GM19455 (cell line): ENCODE data around the gene PHLDB2.

Experiments
- ATAC-seq: cut with Tn5 transposase; IDR thresholded peaks from one replicate; pipeline ENCODE4 v1.9.1; 2021; ENCODE audit not compliant: unreplicated experiment

Gene PHLDB2

DNA sequence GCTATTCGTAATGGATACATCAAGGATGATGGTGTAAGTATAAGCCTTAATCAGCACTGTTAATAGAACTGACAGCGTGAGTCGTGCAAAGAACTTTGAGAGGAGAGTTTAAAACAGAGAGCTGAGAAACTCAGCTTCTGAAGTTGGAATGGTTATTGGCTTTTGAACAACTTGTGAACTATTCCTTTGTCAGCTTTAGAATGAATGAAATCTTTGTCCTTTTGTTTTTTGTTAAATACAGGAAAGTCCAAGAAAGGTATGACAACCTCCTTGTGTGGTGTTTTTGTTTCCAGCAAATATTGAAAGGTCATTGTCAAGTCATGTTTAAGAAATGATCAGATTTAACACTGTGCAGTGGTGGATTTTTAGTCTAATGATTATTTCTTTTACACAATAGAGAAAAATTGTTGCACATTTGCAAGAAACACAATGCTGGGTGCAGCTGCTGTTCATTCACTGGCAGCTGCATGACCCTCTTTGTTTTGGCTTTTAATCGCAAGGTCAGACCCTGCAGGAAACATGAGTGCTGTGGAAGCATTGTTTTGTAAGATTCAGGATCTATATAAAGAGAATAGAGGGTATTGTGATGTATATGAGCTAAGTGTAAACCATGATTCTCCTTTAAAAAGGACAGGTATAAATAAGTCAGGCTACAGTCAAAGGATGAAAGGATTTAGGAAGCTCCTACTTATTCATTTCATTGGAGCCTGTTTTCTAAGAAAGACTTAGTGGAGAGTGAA lies 98.1 kb downstream of the PHLDB2 start:
- no peak for ATAC-seq

DNA sequence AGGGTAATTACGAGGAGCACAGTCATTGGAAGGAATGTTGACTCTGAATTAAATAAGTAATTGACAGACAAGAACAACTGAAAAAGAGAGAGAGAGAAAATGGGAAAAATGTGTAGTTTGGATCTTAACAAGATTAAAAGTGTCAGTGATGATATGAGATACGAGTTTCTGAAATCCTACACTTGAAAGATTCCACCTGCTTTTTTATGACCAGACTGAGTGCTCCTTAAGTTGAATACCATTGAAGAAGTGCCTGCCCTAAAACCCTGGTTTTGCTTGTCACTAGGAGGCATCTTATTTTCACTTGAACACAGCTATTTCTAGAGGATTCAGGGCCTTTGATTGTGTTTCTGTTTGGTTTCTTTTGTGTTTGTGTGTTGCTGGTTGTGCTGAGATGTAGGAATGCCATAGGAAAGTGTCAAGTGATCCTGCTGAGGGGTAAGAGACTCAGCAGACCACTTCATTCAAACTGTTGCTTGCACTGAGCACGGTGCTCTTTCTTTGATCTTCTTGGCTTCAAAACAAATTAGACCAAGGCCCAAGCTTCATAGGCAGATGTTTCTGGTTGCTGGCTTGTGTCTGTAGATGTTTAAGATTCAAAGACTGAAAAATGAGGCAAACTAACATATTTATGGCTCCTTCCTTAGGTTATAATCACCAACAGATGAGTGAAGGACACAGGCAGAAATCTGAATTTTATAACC lies 102.5 kb downstream of the PHLDB2 start:
- ATAC-seq: no peak

DNA sequence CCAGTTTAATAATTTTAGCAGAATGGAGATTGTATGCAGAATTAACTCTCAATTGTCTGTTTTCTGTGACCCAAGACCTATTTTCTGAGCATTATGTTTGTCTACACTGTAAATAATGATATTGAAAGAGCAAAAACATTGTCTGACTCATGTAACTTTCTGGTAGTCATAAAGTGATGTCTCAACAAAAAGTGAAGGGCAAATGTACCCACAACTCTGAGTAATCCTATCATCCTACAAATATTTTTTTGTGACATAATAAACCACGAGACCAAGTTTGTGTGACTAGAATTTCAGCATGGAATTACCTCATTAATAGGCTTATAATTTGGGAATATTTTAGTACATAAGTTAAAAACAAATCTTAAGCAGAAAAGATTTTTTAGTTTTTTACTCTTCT lies 104.4 kb downstream of the PHLDB2 start:
- ATAC-seq: no peak

DNA sequence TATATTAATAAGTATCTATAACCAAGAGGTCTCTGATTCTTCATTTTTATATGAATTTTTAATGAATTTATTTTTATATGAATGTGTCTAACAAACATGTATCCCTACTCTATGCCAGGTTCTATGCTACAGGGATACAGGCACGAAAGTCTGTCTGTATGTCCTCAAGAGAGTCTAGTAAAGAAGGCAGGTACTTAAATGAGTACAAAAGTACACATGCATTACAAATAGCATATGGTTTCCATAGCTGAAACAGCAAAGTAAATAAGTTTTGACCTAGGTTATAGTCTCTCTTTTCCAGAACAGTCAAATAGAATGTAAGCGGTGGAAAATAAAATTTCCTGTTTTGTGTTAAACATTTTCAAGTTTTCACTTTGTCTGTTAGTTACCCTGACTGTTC lies 106.4 kb downstream of the PHLDB2 start:
- ATAC-seq: no peak

DNA sequence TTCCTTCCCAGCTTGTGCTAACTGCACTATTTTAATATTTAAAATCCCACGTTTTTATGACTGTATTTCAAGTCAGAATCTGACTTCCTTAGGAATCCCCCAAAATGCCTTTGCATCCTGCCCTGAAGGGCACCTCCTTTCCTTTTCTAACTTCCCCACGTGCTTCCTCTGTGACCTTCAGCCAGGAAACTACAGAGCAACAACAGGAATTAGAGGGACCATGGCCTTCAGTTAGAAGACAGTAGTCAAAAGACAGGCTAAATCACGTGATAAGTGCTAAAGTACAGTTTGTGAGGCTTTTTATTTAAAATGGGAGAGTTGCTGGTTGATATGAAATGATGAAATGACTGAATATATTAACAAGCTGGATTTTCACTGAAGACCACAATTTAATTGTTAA lies 108.0 kb downstream of the PHLDB2 start:
- ATAC-seq: no peak

DNA sequence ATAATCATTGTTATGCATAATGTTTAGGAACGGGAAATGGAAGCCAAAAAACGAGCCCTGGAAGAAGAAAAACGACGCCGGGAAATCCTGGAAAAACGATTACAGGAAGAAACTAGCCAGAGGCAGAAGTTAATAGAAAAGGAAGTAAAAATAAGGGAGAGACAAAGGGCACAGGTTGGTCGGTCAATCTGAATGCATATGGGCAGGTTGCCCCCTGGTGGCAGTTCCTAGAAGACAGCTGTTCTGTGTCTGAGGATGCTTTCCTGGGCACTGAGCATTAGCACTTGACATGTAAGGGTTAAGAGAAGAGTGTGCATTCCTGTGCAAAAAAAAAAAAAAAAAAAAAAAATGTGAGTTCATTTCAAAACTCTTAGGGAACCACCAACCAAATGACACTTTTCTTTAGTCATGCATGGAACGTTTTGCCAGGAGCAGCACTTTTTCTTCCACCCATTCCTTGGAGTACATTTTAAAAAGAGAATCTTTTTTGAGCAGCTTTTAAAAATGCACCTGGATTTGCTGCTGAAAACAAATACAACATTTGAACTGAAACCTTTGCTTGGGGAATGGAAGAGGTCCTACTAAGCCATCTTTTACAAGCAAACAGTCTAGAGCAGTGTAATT lies 108.7 kb downstream of the PHLDB2 start:
- ATAC-seq: peak; percentile 97

DNA sequence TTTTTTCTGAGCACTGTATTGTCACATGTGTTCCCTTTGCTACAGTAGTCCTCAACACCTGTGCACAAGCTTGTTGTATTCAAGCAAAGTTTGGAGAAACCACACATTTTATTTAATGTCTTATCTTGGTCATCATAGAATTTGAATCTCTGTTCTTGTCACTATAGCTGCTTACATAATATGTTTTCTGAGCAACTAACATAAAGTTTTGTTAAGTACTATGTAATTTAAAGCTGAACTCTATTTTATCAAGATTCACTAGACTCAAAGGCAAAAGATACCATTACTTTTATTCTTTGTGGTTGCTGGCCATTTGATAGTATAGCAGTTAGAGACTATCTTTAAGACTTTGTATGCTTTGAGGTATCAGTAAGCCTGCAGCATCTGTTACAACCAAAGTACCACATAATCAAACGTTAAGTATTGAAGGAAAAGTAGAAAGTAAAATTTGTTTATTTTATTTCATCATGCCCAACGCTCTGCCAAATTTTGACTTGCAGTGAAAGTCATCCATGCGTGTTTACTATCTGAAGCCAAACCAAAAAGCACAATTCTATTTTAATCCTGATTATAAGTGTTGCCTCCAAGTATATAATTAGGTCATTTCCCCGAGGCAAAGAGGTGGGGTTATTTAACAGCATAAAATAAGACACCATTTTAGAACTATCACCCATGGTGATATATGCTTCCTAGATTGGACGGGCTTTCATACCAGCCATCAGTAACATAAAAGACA lies 109.4 kb downstream of the PHLDB2 start:
- ATAC-seq: no peak

DNA sequence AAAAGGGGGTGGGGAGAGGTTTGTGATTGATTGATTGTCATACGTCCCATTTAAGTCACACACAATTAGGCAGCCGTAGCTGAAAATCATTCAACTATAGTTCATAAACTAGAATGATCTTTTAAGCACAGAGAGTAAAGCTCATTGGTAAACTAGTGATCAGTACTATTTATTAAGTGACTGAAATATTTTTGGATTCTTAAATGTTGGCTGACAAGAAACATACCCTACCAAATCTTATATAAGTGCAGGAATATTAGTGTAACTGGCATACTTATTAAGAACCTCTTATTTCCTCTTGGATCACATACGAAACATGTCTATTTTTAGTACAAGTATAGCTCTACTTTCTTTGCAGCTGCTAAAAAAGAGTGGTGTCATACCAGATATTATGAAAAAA lies 111.3 kb downstream of the PHLDB2 start:
- ATAC-seq: no peak

DNA sequence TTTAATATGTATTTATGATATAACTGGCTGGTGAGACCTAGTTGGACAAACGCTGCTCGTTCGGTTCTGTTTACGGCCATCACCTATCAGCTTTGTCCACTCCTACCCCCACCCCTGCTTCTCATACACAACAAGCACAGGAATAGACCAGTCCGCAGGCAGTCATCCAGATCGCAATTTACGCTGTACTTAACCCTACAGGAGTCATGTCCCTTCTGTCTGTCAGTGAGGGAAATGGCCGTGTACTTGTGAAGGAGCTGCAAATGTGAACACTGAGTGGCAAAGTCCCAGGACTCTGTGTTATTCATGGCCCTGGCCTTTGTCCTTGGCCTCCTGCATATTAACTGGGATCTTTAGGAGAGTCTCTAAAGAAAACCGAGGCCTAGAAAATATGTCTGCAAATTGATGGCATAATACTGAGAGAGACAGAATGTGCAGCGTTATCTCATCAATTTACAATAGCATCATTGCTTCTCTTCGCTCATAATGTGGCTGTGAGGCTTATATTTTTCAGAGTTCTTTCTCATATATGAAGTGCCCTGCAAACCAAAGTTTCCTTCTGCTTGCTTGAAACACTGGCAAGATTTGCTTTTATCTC lies 112.6 kb downstream of the PHLDB2 start:
- no peak for ATAC-seq

DNA sequence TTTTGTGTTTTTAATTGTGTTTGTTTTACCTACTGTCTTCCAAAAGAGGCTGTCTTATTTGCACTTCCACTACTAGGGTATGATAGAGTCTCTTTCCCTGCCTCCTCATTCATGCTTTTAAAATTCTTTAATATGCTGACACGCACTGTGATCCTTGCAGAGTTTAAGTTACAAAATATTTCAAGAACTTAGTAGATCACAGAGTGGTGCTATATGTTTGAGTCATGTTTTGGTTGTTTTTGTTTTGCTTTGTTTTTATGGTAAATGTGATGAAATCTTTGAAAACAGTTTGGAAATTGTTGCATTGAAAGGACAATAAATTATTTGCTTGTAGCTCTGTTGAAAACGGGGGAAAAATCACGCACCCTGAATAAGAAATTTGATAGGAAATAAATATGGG lies 113.8 kb downstream of the PHLDB2 start:
- no peak for ATAC-seq

DNA sequence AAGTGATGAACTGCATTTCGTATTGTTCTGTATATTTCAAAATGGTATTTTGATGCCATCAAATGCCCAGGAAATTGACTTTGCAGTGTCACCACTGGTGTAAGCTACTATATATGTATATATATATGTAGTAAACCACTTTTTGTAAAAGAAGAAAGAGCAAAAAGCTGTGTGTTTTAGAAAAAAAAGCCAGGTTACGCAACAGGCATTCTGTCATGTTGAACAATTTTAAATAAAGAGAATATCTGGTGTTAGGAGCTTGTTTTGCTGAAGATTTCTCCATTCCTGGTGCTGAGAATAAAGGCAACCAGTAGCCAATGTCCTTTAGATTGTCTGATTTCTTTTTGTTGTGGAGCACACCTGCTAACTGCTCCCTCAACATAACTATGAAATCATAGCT lies 116.1 kb downstream of the PHLDB2 start:
- ATAC-seq: no peak

DNA sequence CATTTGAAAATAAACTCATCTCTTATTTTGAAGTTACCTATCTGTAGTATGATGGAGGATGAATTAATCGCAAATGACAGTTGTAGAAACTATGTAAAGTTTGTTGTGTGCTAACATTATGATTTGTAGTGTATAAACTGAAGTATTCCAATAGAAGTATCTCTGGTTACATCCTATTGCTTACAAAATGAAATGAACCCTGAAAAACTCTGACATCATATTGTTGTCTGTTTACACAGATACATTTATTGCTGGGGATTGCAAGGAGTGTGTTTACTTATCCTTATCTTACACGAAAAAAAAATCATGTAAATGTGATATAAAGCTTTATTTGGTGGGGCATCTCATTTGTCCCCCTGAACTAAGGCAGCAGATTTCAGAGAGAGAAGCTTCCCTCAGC lies 117.2 kb downstream of the PHLDB2 start:
- ATAC-seq: no peak

DNA sequence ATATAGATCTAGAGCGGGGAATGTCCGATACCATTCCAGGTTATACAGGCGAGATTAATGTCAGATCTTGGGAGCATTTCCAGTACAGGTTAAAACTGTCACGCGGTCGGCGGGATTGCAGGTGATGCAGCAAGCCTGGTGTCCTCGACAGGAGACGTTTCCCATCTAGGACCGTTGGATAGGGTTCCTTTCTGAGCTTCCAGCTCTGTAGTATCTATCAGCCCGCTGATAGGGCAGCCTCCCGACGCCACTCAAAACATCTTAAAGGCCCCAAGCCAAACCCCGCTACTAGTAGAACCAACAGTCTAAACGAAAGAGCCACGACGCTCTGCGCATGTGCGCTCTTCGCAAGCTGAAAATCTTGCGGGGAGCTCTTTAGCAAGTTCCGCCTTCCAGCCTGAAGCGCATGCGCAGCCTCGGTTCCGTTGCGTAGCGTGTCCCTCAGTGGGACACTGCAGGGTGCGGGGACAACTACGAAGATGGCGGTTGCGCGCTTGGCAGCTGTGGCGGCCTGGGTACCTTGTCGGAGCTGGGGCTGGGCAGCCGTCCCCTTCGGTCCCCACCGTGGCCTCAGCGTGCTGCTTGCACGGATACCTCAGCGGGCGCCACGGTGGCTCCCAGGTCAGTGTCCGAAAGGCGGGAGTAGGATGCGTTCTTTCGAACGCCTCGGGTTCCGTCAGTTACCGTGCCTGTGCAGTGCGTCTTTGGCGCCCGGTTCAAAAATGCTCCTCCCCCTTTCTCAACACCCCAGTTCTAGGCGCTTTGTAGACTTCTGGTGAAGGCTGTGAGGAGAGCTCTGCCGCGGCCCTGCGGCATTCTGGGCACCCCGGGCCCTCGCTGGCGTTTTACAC lies 119.7 kb downstream of the PHLDB2 start, which contains the start of gene ABHD10:
Gene ABHD10, plus strand, starts transcription at position 444 of the 851 bp plus-strand sequence. Its CDS starts 36 bp downstream, at position 480.
- peak; percentile 98 for ATAC-seq

DNA sequence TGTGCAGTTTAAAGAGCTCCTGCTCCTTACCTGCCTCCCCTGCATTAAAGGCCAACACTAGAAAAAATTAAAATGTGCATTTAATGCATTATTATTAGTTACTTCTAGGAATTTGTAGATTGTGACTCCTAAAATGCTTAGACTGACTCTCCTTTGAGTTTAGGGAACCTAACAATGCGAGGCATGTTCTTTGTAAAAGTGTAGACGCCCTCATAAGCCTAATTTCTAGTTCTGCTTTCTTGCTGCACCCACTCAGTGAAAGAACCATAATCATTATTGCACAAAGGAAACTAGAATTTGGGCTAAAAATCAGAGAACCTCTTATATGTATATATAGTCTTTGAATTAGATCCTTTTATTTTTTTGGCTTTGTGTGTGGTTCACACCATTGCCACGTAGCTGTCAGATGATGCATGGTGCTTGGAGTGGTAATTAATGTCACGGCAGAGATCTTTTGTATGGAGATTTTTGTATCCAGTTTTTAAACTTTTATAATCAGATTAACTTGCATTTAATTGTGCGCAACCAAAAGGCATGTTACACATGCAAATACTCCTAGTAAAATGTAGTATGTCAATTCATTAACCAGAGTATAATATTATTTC lies 120.5 kb downstream of the PHLDB2 start:
- ATAC-seq: peak; percentile 40

DNA sequence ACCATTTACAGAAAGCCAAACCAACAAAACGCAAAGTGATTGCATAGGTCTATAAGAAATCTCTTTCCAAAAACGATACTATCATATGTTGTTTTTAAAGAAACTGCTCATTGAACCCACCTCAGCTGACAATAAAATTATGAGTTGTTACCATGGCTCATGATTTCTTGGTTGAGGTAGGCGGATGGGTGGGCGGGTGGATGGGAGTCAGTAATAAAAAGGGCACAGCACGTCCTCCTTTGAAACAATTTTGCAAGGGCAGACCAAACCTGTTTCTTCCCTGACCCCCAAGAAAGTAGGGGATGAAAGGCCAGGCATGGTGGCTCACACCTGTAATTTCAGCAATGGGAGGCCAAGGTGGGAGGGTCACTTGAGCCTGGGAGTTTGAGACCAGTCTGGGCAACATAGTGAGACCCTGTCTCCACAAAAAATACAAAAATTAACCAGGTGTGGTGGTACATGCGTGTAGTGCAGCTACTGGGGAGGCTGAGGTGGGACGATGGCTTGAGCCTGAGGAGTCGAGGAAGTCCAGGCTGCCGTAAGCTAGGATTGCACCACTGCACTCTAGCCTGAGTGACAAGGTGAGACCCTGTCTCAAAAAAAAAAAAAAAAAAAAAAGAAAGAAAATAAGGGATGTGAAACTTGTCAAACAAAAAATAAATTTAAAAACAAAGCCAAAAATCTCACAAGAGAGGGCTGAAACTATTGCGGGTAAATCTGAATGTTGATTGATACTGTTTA lies 121.8 kb downstream of the PHLDB2 start:
- ATAC-seq: no peak

DNA sequence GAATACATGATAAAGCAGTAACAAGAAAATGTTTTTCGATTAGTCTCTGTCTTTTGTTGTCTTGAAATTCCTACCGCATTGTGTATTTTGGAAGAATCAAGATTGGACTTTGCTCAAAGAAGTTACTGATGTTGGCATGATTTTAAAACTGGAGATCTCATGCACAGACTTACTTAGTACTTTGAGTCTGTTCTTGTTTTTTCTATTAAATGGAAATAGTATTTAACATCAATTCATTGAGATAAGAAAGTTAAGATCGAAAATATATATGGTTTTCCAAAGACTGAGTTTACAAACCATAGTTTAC lies 122.3 kb downstream of the PHLDB2 start:
- ATAC-seq: no peak

DNA sequence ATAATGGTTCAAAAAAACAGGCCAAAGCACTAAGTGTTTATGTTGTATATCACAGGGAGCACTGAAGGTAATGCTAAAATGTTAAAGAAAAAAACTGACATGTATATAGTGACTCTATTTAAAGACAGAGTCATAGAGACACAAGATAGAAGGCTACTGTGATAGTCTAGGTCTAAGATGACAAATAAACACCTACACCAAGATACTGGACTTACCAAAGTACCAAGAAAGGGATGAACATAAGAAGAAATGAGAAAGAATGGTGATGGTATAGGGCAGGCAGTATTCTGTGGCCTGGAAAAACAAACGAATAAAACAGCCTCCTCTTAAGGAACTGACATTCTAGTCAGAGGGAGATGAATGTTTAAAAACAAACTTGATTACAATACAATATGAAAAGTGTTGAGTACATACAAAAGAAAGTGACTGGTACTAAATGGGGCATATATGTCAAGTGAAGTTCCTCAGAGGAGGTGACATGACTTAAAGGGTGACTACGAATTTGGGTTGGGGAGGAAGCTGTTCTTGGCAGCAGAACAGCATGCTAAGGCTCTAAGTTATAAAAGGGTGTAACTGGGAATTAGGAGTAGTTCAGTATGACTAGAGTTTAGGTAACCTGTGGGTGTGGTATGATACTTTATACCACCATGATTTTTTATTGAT lies 125.7 kb downstream of the PHLDB2 start:
- no peak for ATAC-seq

DNA sequence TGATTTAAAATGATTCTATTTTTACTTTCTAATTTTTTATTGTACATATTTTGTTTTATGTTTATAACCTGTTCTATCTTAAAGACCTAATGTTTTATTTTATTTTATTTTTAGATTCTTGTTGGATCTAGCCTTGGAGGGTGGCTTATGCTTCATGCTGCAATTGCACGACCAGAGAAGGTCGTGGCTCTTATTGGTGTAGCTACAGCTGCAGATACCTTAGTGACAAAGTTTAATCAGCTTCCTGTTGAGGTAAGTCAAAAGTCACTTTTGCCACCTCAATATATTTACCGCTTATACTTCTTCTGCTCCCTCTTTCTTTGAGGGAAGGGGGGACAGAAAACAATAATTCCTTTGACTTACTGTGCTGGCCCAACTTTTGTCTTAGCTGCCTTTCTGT lies 127.7 kb downstream of the PHLDB2 start:
- no peak for ATAC-seq
